HFFc6 (cell line): ENCODE measurements around the gene TBCE. TPM values are rescaled to one million over a fixed set of nuclear protein-coding genes. Genes with fewer than 3 reads are reported as not detected.
A peak's percentile ranks its signal among the peaks of the same experiment; 100 is the strongest.

ENCODE experiments used
- DNase-seq: peaks from one replicate; pipeline ENCODE4 v3.0.0-alpha.2; 2018
- H3K27ac Mint-ChIP-seq: 2 replicates; pipeline ENCODE4 v1.8.0; 2020; ENCODE audit warnings: mild to moderate bottlenecking, mixed read lengths
- H3K27me3 Mint-ChIP-seq: 2 replicates; pipeline ENCODE4 v1.8.0; 2021; ENCODE audit warnings: mild to moderate bottlenecking, moderate library complexity, mixed read lengths; ENCODE audit not compliant: insufficient read depth
- H3K36me3 Mint-ChIP-seq: 2 replicates; pipeline ENCODE4 v1.8.0; 2021; ENCODE audit warnings: low read depth, mixed read lengths
- H3K4me1 Mint-ChIP-seq: 2 replicates; pipeline ENCODE4 v1.8.0; 2020; ENCODE audit warnings: low read depth, mixed read lengths
- H3K4me3 Mint-ChIP-seq: 2 replicates; pipeline ENCODE4 v1.8.0; 2020; ENCODE audit warnings: mild to moderate bottlenecking, moderate library complexity, mixed read lengths
- H3K9me3 Mint-ChIP-seq: 2 replicates; pipeline ENCODE4 v1.8.0; 2020; ENCODE audit warnings: mild to moderate bottlenecking, mixed read lengths
- total RNA-seq, 6 experiments: library from RNA; stranded (reverse); fragmentation: NEBNext Ultra II Directional; extraction: Animal tissue kit (Norgen Biotek cat#: 25700); gene quantifications; 2 replicates in 1 of 6; 3 replicates in 5 of 6; pipeline ENCODE4 v1.2.3, GENCODE V29; 2021
- TF ChIP-seq, protein P1 (sequence below): fragments of 200-600 bp; sonication (generic); IDR thresholded peaks from 2 replicates; pipeline ENCODE4 v1.5.0; 2021; ENCODE audit warnings: antibody characterized with exemption, mild to moderate bottlenecking

The TBCE gene
- total RNA-seq, 6 experiments from 2014 or later, result 20.0 to 29.4 (median 26.0) TPM

GRCh38 chr1:235491644-235492043 lies 124.4 kb downstream of the TBCE start:
- no peak overlapping the region for H3K27ac Mint-ChIP-seq
- DNase-seq, result no peak
- no peaks in the 10 kb centered on the region for H3K27me3 Mint-ChIP-seq
- H3K4me1 Mint-ChIP-seq, result peaks cover 7% of the 10 kb centered on the region
- TF ChIP-seq, protein P1, sequence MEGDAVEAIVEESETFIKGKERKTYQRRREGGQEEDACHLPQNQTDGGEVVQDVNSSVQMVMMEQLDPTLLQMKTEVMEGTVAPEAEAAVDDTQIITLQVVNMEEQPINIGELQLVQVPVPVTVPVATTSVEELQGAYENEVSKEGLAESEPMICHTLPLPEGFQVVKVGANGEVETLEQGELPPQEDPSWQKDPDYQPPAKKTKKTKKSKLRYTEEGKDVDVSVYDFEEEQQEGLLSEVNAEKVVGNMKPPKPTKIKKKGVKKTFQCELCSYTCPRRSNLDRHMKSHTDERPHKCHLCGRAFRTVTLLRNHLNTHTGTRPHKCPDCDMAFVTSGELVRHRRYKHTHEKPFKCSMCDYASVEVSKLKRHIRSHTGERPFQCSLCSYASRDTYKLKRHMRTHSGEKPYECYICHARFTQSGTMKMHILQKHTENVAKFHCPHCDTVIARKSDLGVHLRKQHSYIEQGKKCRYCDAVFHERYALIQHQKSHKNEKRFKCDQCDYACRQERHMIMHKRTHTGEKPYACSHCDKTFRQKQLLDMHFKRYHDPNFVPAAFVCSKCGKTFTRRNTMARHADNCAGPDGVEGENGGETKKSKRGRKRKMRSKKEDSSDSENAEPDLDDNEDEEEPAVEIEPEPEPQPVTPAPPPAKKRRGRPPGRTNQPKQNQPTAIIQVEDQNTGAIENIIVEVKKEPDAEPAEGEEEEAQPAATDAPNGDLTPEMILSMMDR, result no peak
- H3K9me3 Mint-ChIP-seq, result no peaks in the 10 kb centered on the region
- H3K4me3 Mint-ChIP-seq, result no peak overlapping the region
- H3K36me3 Mint-ChIP-seq, result peaks cover 8% of the 10 kb centered on the region

- TF ChIP-seq, protein P1, result no peak
- H3K9me3 Mint-ChIP-seq, result no peaks in the 10 kb centered on the region
Observed at GRCh38 chr1:235494531-235494930, 127.3 kb downstream of the TBCE start.

GRCh38 chr1:235495030-235495429 lies 127.8 kb downstream of the TBCE start:
- TF ChIP-seq, protein P1, result no peak
- no peak for DNase-seq
- Mint-ChIP-seq H3K36me3 (peaks cover 8% of the 10 kb centered on the region), H3K4me1 (peaks cover 7% of the 10 kb centered on the region), H3K9me3 (no peaks in the 10 kb centered on the region), H3K4me3 (no peak overlapping the region), H3K27me3 (no peaks in the 10 kb centered on the region), H3K27ac (no peak overlapping the region)

More at GRCh38 chr1:235494531-235494930, 127.3 kb downstream of the TBCE start:
- no peaks in the 10 kb centered on the region for H3K27me3 Mint-ChIP-seq
- no peak overlapping the region for H3K4me3 Mint-ChIP-seq
- peaks cover 11% of the 10 kb centered on the region for H3K4me1 Mint-ChIP-seq
- no peak overlapping the region for H3K27ac Mint-ChIP-seq
- no peak for DNase-seq
- H3K36me3 Mint-ChIP-seq, result peaks cover 8% of the 10 kb centered on the region

GRCh38 chr1:235495551-235495950 lies 128.3 kb downstream of the TBCE start:
- H3K4me1 Mint-ChIP-seq, result peaks cover 9% of the 10 kb centered on the region
- H3K4me3 Mint-ChIP-seq, result no peak overlapping the region
- no peak for DNase-seq
- TF ChIP-seq, protein P1, result no peak
- H3K27me3 Mint-ChIP-seq, result no peaks in the 10 kb centered on the region
- H3K27ac Mint-ChIP-seq, result no peak overlapping the region
- no peaks in the 10 kb centered on the region for H3K9me3 Mint-ChIP-seq
- peaks cover 8% of the 10 kb centered on the region for H3K36me3 Mint-ChIP-seq

DNA sequence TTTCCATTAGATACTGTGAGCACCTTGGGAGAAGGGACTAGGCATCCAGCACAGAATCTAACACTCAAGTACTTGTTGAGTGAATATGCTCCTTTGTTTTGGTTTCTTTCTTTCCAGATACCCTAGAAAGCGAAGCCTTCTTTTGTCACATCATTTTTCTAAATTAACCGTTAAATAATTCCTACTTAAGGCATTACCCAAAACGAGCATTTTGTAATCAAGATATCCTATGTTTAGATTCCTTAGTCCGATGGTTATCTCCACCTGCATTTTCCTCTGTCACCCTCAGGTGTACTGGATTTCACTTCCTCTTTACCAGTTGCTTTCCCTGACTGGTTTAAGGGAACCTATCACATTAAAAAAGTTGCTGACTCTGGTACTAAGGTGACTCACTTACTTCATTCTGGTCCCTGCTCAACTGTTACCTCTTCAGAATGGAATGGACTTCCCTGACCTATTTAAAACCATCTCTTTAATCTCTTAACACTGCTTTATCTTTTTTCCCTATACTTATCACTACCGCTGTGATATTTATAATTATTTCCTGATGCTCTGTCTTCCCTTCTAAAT lies 133.8 kb downstream of the TBCE start:
- H3K27me3 Mint-ChIP-seq, result no peaks in the 10 kb centered on the region
- peak overlapping the region; percentile 36; the same call in 1 of the 2 replicates for H3K27ac Mint-ChIP-seq
- TF ChIP-seq, protein P1, result no peak
- H3K4me3 Mint-ChIP-seq, result 0 out of 2 replicates have a peak overlapping the region, but pooled peaks have one; percentile 1
- H3K36me3 Mint-ChIP-seq, result peaks cover 10% of the 10 kb centered on the region
- no peaks in the 10 kb centered on the region for H3K9me3 Mint-ChIP-seq
- peaks cover 36% of the 10 kb centered on the region for H3K4me1 Mint-ChIP-seq
- DNase-seq, result peak; percentile 28

Other genes starting within 250 kb of the TBCE start
- gene TOMM20, start 238.6 kb upstream of the TBCE start, total RNA-seq, result 100 to 1,000 TPM in 5 of 6 experiments, 10 to 100 TPM in 1; 98.4 to 126 (median 110) TPM
- 10 to 100 TPM; 68.6 to 85.2 (median 75.4) TPM for gene RBM34, start 206.2 kb upstream of the TBCE start, total RNA-seq
- 10 to 100 TPM; 19.4 to 22.8 (median 20.5) TPM for gene ARID4B, start 39.2 kb upstream of the TBCE start, total RNA-seq
- 10 to 100 TPM; 24.9 to 31.0 (median 26.7) TPM for gene GGPS1, start 38.9 kb upstream of the TBCE start, total RNA-seq
- 10 to 100 TPM; 27.1 to 32.5 (median 29.6) TPM for gene B3GALNT2, start 137.0 kb downstream of the TBCE start, total RNA-seq